Heart right ventricle (tissue), 16 donors: Measurements from ENCODE around the gene SLC35F1. TPM values are rescaled to one million over a fixed set of nuclear protein-coding genes. Genes with fewer than 3 reads are reported as not detected.

Experiments used
- ATAC-seq, 8 donors: fragments of 200-7000 bp; cut with Tn5 transposase; one replicate each; pipeline ENCODE4 v1.9.1; 2020; ENCODE audit warnings: mild to moderate bottlenecking in 8 of 8, moderate library complexity in 8 of 8, moderate number of reproducible peaks in 1 of 8
- DNase-seq, 2 donors: peaks; one replicate each; pipeline ENCODE4 v3.0.0-alpha.2; 2020
- H3K27ac ChIP-seq, 10 donors: fragments of 200-600 bp; sonication (generic) in 2 of 10; one replicate each; pipeline versions ENCODE4 v1.5.0 to v1.8.0; 2020 to 2022; ENCODE audit warnings: mild to moderate bottlenecking in 3 of 10
- H3K27me3 ChIP-seq, 7 donors: fragments of 200-600 bp; one replicate each; pipeline ENCODE4 v1.8.0; 2021 to 2022; ENCODE audit warnings: mild to moderate bottlenecking in 2 of 7
- H3K36me3 ChIP-seq, 9 donors: fragments of 200-600 bp; sonication (generic) in 1 of 9; one replicate each; pipeline versions ENCODE4 v1.5.0 to v1.8.0; 2020 to 2022; ENCODE audit warnings: mild to moderate bottlenecking in 2 of 9
- H3K4me1 ChIP-seq, 9 donors: fragments of 200-600 bp; sonication (generic) in 1 of 9; one replicate each; pipeline versions ENCODE4 v1.5.0 to v1.8.0; 2020 to 2022; ENCODE audit warnings: mild to moderate bottlenecking in 4 of 9
- H3K4me3 ChIP-seq, 10 donors: fragments of 200-600 bp; sonication (generic) in 2 of 10; one replicate each; pipeline versions ENCODE4 v1.5.0 to v1.8.0; 2020 to 2022; ENCODE audit warnings: mild to moderate bottlenecking in 7 of 10, moderate library complexity in 2 of 10
- H3K9me3 ChIP-seq, 11 donors: fragments of 200-600 bp in 10 of 11; sonication (generic) in 2 of 11; one replicate each; pipeline versions ENCODE4 v1.5.0 to v1.8.0; 2013 to 2022; ENCODE audit warnings: mild to moderate bottlenecking in 2 of 11, control low read depth in 1 of 11, moderate library complexity in 1 of 11
- CTCF ChIP-seq, 9 donors: fragments of 200-600 bp; sonication (generic) in 2 of 9; IDR thresholded peaks; one replicate each; pipeline versions ENCODE4 v1.5.0 to v1.8.0; 2021 to 2022; ENCODE audit warnings: antibody characterized with exemption in 9 of 9, mild to moderate bottlenecking in 5 of 9, moderate library complexity in 1 of 9
- WGBS, 2 donors: extraction: QIAGEN DNeasy Blood & Tissue Kit; methylation state at CpG; one replicate each; pipeline ENCODE4 v1.1.7; 2013; ENCODE audit warnings: inconsistent platforms in 1 of 2; 5-methylcytosine and 5-hydroxymethylcytosine counted together
- intact Hi-C, 10 donors: fragments of 100-400 bp; cut with DNase I; formaldehyde crosslinking; loops; one replicate each; pipeline versions ENCODE4 v1.11.1 to v1.14.2; 2022
- polyA plus RNA-seq, 2 donors: library from polyadenylated mRNA; stranded (reverse); fragments of 200-250 nt; gene quantifications; one replicate each; pipeline ENCODE4 v1.2.3, GENCODE V29; 2013
- total RNA-seq, 10 donors: library from RNA; stranded (reverse); fragmentation: NEBNext Ultra II Directional in 3 of 10; extraction: Animal tissue kit (Norgen Biotek cat#: 25700) in 3 of 10; gene quantifications; one replicate each; pipeline versions ENCODE4 v1.2.1 to v1.2.4, GENCODE V29; 2021 to 2023
- donor health status: Arrhythmogenic right ventricular cardiomyopathy.
- donor health status: ischemic (EF 13 %, LVEDD 7.1; RV severe dilation, severe dysfunction).
- donor health status: healthy with polysubstance abuse.
- donor health status: DM: no; HTN: yes; CAD: no.
- donor health status: DM: no; HTN: no; CAD: no.
- donor health status: ischemic (EF 25% LVEDD 6.9; RV normal size, moderate dysfunction).
- donor health status: ischemic (EF 25% LVEDD 5.7; RV mildly dilated, moderate dysfunction).
- donor health status: healthy.
- donor health status: DM: yes; HTN: yes; CAD: no.
- donor health status: Ischemic cardiomyopathy.
- donor health status: ischemic (EF 35%, LVEDD 5.7; RV mildly dilated, moderate dysfunction).
- donor health status: nonischemic (EF 11% LVEDD 7.7; RV severe dilation, severe dysfunction).
- donor health status: DM: yes; HTN: yes; CAD: no.
- donor health status: PGD.
- donor health status: ischemic (EF 29% LVEDD 5.4; RV normal size, mild dysfunction).
- donor health status: nonischemic (EF 23%, LVEDD 6.1; RV moderate dilation, normal function).

The SLC35F1 gene
- total and polyA plus RNA-seq, 12 donors = 0.75 to 17.7 (median 6.3) TPM

GRCh38 chr6:118292558-118292957 lies 385.5 kb downstream of the SLC35F1 start:
- TF ChIP-seq CTCF (IDR thresholded peaks at IDR 0.05) = no peak
- Histone ChIP-seq H3K9me3 (no peaks in the 10 kb centered on the region), H3K4me3 (no peak overlapping the region), H3K36me3 (no peaks in the 10 kb centered on the region), H3K27ac (peak overlapping the region in 8 of 10 donors; percentile 57 to 91 (median 84)), H3K27me3 (no peaks in the 10 kb centered on the region), H3K4me1 (peaks cover 0 to 54% (median 17%) of the 10 kb centered on the region in 9 donors)
- DNase-seq = no peak
- WGBS, 2 donors = 59 to 65% methylated on average over 4 of the region's 4 CpGs
- ATAC-seq = no peak
- intact Hi-C loops = loop anchor here in 4 of 10 donors (5.0 to 10.0 kb wide), 3 partner anchors 80 to 260 kb away; no protein-coding TSS in a partner anchor

GRCh38 chr6:118294906-118295305 lies 387.8 kb downstream of the SLC35F1 start:
- no peak for TF ChIP-seq CTCF (IDR thresholded peaks at IDR 0.05)
- H3K4me3 ChIP-seq = no peak overlapping the region
- no peaks in the 10 kb centered on the region for H3K9me3 ChIP-seq
- H3K27ac ChIP-seq = peak overlapping the region; percentile 57 to 91 (median 84)
- 59 to 72% methylated on average over 1 of the region's 1 CpG for WGBS, 2 donors
- no peaks in the 10 kb centered on the region for H3K27me3 ChIP-seq
- intact Hi-C loops = loop anchor here in 6 of 10 donors (2.0 to 10.0 kb wide), 4 partner anchors 77 to 257 kb away; no protein-coding TSS in a partner anchor
- ATAC-seq (peak in 6 of 8 donors; percentile 24 to 78 (median 66)), DNase-seq (no peak)
- no peaks in the 10 kb centered on the region for H3K36me3 ChIP-seq
- peaks cover 0 to 47% (median 14%) of the 10 kb centered on the region in 9 donors for H3K4me1 ChIP-seq

- H3K27me3 ChIP-seq = no peaks in the 10 kb centered on the region
- ATAC-seq (peak; percentile 43 to 91 (median 83)), DNase-seq (peak in 1 of 2 donors; percentile 55)
- H3K4me3 ChIP-seq = no peak overlapping the region
- intact Hi-C loops = loop anchor here in 3 of 10 donors (2.0 to 10.0 kb wide), 3 partner anchors 77 to 79 kb away; no protein-coding TSS in a partner anchor
- no peaks in the 10 kb centered on the region for H3K36me3 ChIP-seq
- peaks cover 0 to 47% (median 14%) of the 10 kb centered on the region in 9 donors for H3K4me1 ChIP-seq
- H3K27ac ChIP-seq = peak overlapping the region; percentile 40 to 91 (median 84)
- H3K9me3 ChIP-seq = no peaks in the 10 kb centered on the region
- TF ChIP-seq CTCF (IDR thresholded peaks at IDR 0.05) = no peak
Measured at GRCh38 chr6:118295336-118295735, 388.3 kb downstream of the SLC35F1 start.

DNA sequence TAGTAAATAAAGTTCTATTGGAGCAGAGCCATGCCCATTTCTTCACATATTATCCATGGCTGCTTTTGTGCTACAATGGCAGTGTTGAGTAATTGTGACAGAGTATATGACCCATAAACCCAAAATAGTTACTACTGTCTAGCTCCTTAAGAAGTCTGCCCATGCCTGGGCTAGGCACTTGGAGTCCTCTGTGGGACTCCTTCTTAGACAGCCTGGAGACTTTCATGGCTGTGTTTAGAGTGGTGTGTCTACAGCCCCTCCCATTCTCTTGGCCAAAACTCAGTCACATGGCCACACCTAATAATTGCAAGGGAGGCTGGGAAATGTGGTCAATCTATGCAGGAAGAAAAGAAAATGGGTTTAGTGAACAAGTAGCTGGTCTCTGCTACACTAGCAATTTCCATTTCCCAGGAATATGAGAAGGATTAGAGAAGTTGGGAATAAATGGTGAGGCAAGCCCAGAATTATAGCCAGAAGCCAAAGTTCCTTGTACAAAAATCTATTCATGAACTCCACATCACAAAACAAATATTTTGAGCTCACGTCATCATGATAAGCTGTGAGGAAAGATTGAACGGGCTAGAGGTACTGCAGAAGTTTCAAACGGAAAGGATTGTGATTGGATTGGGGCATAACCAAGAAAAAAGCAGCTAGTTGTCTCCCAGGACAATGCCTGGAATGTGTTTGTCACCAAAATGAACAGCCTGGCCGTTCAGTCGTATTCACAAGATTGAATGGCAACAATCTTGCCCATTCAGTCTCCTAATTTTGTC lies 389.3 kb downstream of the SLC35F1 start:
- peak overlapping the region; percentile 40 to 91 (median 84) for H3K27ac ChIP-seq
- 36% methylated on average over 5 of the region's 5 CpGs for WGBS, 2 donors
- DNase-seq = no peak
- H3K36me3 ChIP-seq = no peaks in the 10 kb centered on the region
- no peak for TF ChIP-seq CTCF (IDR thresholded peaks at IDR 0.05)
- no peaks in the 10 kb centered on the region for H3K9me3 ChIP-seq
- H3K4me1 ChIP-seq = peaks cover 0 to 47% (median 14%) of the 10 kb centered on the region in 9 donors
- intact Hi-C loops = loop anchor here in 2 of 10 donors (5.0 to 10.0 kb wide), 2 partner anchors 76 to 78 kb away; no protein-coding TSS in a partner anchor
- peak; percentile 17 to 72 (median 46) for ATAC-seq
- H3K27me3 ChIP-seq = no peaks in the 10 kb centered on the region
- no peak overlapping the region for H3K4me3 ChIP-seq
